Mesenchymal stem cell (in vitro differentiated cells and primary cell): ENCODE measurements around the gene KLHL40.
"Not testable (repeated sequence)": the region's sequence is repeated elsewhere in the genome, so short reads cannot be mapped to it uniquely, and the experiment has no call there.

ENCODE experiments used
- DNase-seq: peaks from one replicate; pipeline ENCODE4 v3.0.0-alpha.2; 2013
- H2AFZ ChIP-seq: one replicate; pipeline ENCODE4 v1.6.1; 2013; ENCODE audit warnings: low read depth, mild to moderate bottlenecking, control low read depth, inconsistent platforms, low read length, moderate library complexity
- H2AK5ac ChIP-seq: 2 replicates; pipeline ENCODE4 v1.6.1; 2013; ENCODE audit warnings: low read length, moderate library complexity, mild to moderate bottlenecking, inconsistent platforms; ENCODE audit not compliant: severe bottlenecking
- H2BK120ac ChIP-seq: one replicate; pipeline ENCODE4 v1.6.1; 2013; ENCODE audit warnings: low read depth, mild to moderate bottlenecking, inconsistent platforms, low read length, moderate library complexity
- H2BK12ac ChIP-seq, 2 experiments: one replicate each; pipeline ENCODE4 v1.6.1; 2013; ENCODE audit warnings: inconsistent platforms in 2 of 2, low read length in 2 of 2, mild to moderate bottlenecking in 2 of 2, moderate library complexity in 2 of 2, control low read depth in 1 of 2
- H2BK15ac ChIP-seq: one replicate; pipeline ENCODE4 v1.6.1; 2013; ENCODE audit warnings: mild to moderate bottlenecking, low read depth, inconsistent platforms; ENCODE audit not compliant: poor library complexity, severe bottlenecking
- H2BK5ac ChIP-seq: 2 replicates; pipeline ENCODE4 v1.6.1; 2013; ENCODE audit warnings: low read depth, mild to moderate bottlenecking, low read length, control low read depth, inconsistent platforms; ENCODE audit not compliant: poor library complexity, severe bottlenecking
- H3K14ac ChIP-seq, 2 experiments: one replicate each; pipeline ENCODE4 v1.6.1; 2013; ENCODE audit warnings: inconsistent platforms in 2 of 2, low read length in 2 of 2, control low read depth in 1 of 2, mild to moderate bottlenecking in 1 of 2, moderate library complexity in 1 of 2
- H3K18ac ChIP-seq, 2 experiments: one replicate each; pipeline ENCODE4 v1.6.1; 2013; ENCODE audit warnings: inconsistent platforms in 2 of 2, low read length in 2 of 2, control low read depth in 1 of 2, low read depth in 1 of 2, mild to moderate bottlenecking in 1 of 2
- H3K23ac ChIP-seq, 2 experiments: one replicate each; pipeline ENCODE4 v1.6.1; 2013; ENCODE audit warnings: inconsistent platforms in 2 of 2, low read length in 2 of 2, mild to moderate bottlenecking in 2 of 2, moderate library complexity in 2 of 2, control low read depth in 1 of 2
- H3K27ac ChIP-seq: 2 replicates; pipeline ENCODE4 v1.5.1; 2013; ENCODE audit warnings: mild to moderate bottlenecking, moderate library complexity, low read length, control low read depth, inconsistent platforms; ENCODE audit not compliant: poor library complexity, severe bottlenecking
- H3K27me3 ChIP-seq, 2 experiments: 2 replicates each; pipeline versions ENCODE4 v1.6.1 to v1.7.0; 2013; ENCODE audit warnings: low read length in 2 of 2, mild to moderate bottlenecking in 2 of 2, moderate library complexity in 2 of 2, control low read depth in 1 of 2, inconsistent platforms in 1 of 2; ENCODE audit not compliant: control insufficient read depth in 1 of 2, insufficient read depth in 1 of 2
- H3K36me3 ChIP-seq, 2 experiments: 2 replicates each; pipeline versions ENCODE4 v1.6.1 to v1.7.0; 2013; ENCODE audit warnings: low read length in 2 of 2, control low read depth in 1 of 2, inconsistent platforms in 1 of 2, low read depth in 1 of 2, mild to moderate bottlenecking in 1 of 2; ENCODE audit not compliant: insufficient read depth in 2 of 2, control insufficient read depth in 1 of 2
- H3K4ac ChIP-seq, 2 experiments: one replicate each; pipeline ENCODE4 v1.6.1; 2013; ENCODE audit warnings: inconsistent platforms in 2 of 2, low read length in 2 of 2, mild to moderate bottlenecking in 2 of 2, moderate library complexity in 2 of 2, control low read depth in 1 of 2, low read depth in 1 of 2
- H3K4me1 ChIP-seq: 2 replicates; pipeline ENCODE4 v1.6.1; 2013; ENCODE audit warnings: low read depth, low read length, control low read depth; ENCODE audit not compliant: control insufficient read depth, insufficient read depth
- H3K4me2 ChIP-seq: 2 replicates; pipeline ENCODE4 v1.6.1; 2013; ENCODE audit warnings: low read length, mild to moderate bottlenecking, inconsistent platforms; ENCODE audit not compliant: poor library complexity, severe bottlenecking
- H3K4me3 ChIP-seq, 2 experiments: 2 replicates each; pipeline versions ENCODE4 v1.5.1 to v1.7.0; 2013; ENCODE audit warnings: low read length in 2 of 2, mild to moderate bottlenecking in 2 of 2, control low read depth in 1 of 2, low read depth in 1 of 2; ENCODE audit not compliant: insufficient read depth in 1 of 2
- H3K79me1 ChIP-seq: replicated peaks from 2 replicates; pipeline ENCODE4 v1.6.1; 2013; ENCODE audit warnings: mild to moderate bottlenecking, control low read depth, low read length, inconsistent platforms; ENCODE audit not compliant: poor library complexity, severe bottlenecking
- H3K9ac ChIP-seq: 2 replicates; pipeline ENCODE4 v1.7.0; 2013; ENCODE audit warnings: mild to moderate bottlenecking, low read length, moderate library complexity
- H3K9me3 ChIP-seq: 2 replicates; pipeline ENCODE4 v1.7.0; 2013; ENCODE audit warnings: mild to moderate bottlenecking, low read length; ENCODE audit not compliant: control insufficient read depth
- H4K8ac ChIP-seq: one replicate; pipeline ENCODE4 v1.6.1; 2013; ENCODE audit warnings: inconsistent platforms, mild to moderate bottlenecking, low read length, moderate library complexity
- H4K91ac ChIP-seq: one replicate; pipeline ENCODE4 v1.6.1; 2013; ENCODE audit warnings: mild to moderate bottlenecking, low read length, inconsistent platforms
- WGBS: methylation state at CpG from one replicate; pipeline ENCODE4 v1.1.7; 2013; ENCODE audit warnings: mixed read lengths; 5-methylcytosine and 5-hydroxymethylcytosine counted together

Gene KLHL40

GRCh38 chr3:42721690-42722089, 36.4 kb downstream of the KLHL40 start:
- WGBS = 37% methylated on average over 1 of the region's 1 CpG
- H3K4me3 ChIP-seq = no peak overlapping the region
- H3K9me3 ChIP-seq = no peaks in the 10 kb centered on the region

GRCh38 chr3:42722442-42722841, 37.1 kb downstream of the KLHL40 start:
- H2AFZ ChIP-seq, H2BK12ac ChIP-seq, H3K23ac ChIP-seq, H3K4ac ChIP-seq, H3K79me1 ChIP-seq, H3K14ac ChIP-seq, H3K4me3 ChIP-seq, H2BK5ac ChIP-seq, H3K27ac ChIP-seq, H3K36me3 ChIP-seq, H4K8ac ChIP-seq, H2BK120ac ChIP-seq, DNase-seq, H3K18ac ChIP-seq, H2BK15ac ChIP-seq, H3K4me2 ChIP-seq, H3K9ac ChIP-seq, H2AK5ac ChIP-seq, H4K91ac ChIP-seq, H3K9me3 ChIP-seq, H3K4me1 ChIP-seq: not testable (repeated sequence)
- H3K27me3 ChIP-seq = peaks cover 0 to 13% of the 10 kb centered on the region in 2 experiments
- WGBS = 83% methylated on average over 3 of the region's 3 CpGs

More at GRCh38 chr3:42721690-42722089, 36.4 kb downstream of the KLHL40 start:
- Histone ChIP-seq H3K18ac (no peak overlapping the region), H3K23ac (no peak overlapping the region), H3K4me2 (no peak overlapping the region), H2BK12ac (no peak overlapping the region), H2AFZ (no peak overlapping the region), H3K79me1 (no peaks in the 10 kb centered on the region), H3K4ac (no peak overlapping the region), H4K8ac (no peak overlapping the region), H2BK5ac (no peak overlapping the region), H3K9ac (no peak overlapping the region), H3K36me3 (no peaks in the 10 kb centered on the region), H2AK5ac (no peak overlapping the region), H3K27me3 (peaks cover 0 to 13% of the 10 kb centered on the region in 2 experiments), H2BK15ac (no peak overlapping the region), H4K91ac (no peak overlapping the region), H3K14ac (no peak overlapping the region), H3K4me1 (no peaks in the 10 kb centered on the region), H3K27ac (no peak overlapping the region), H2BK120ac (no peak overlapping the region)
- DNase-seq = no peak

GRCh38 chr3:42723219-42723618, 37.9 kb downstream of the KLHL40 start:
- no peak overlapping the region for H4K8ac ChIP-seq
- H3K79me1 ChIP-seq = no peaks in the 10 kb centered on the region
- H2BK5ac ChIP-seq = no peak overlapping the region
- no peak for DNase-seq
- H3K4me3 ChIP-seq = no peak overlapping the region
- H4K91ac ChIP-seq = no peak overlapping the region
- H2BK12ac ChIP-seq = no peak overlapping the region
- H3K4me2 ChIP-seq = no peak overlapping the region
- no peak overlapping the region for H3K27ac ChIP-seq
- no peak overlapping the region for H2BK15ac ChIP-seq
- no peak overlapping the region for H3K4ac ChIP-seq
- H2AFZ ChIP-seq = no peak overlapping the region
- peak overlapping the region; percentile 27 for H2BK120ac ChIP-seq
- no peaks in the 10 kb centered on the region for H3K36me3 ChIP-seq
- no peak overlapping the region for H3K18ac ChIP-seq
- H3K4me1 ChIP-seq = no peaks in the 10 kb centered on the region
- no peak overlapping the region for H2AK5ac ChIP-seq
- peaks cover 0 to 16% of the 10 kb centered on the region in 2 experiments for H3K27me3 ChIP-seq
- WGBS = 100% methylated on average over 2 of the region's 2 CpGs
- H3K23ac ChIP-seq = no peak overlapping the region
- H3K9me3 ChIP-seq = no peaks in the 10 kb centered on the region
- H3K14ac ChIP-seq = no peak overlapping the region
- no peak overlapping the region for H3K9ac ChIP-seq

GRCh38 chr3:42725454-42725853, 40.1 kb downstream of the KLHL40 start:
- no peak overlapping the region for H3K9ac ChIP-seq
- H3K4me3 ChIP-seq = no peak overlapping the region
- H2BK5ac ChIP-seq = no peak overlapping the region
- 85% methylated on average over 2 of the region's 2 CpGs for WGBS
- no peaks in the 10 kb centered on the region for H3K36me3 ChIP-seq
- H3K23ac ChIP-seq = no peak overlapping the region
- H2BK120ac ChIP-seq = no peak overlapping the region
- H3K9me3 ChIP-seq = peaks cover 3% of the 10 kb centered on the region
- no peak overlapping the region for H2AK5ac ChIP-seq
- no peaks in the 10 kb centered on the region for H3K79me1 ChIP-seq
- H2BK12ac ChIP-seq = no peak overlapping the region
- no peak for DNase-seq
- peaks cover 0 to 18% of the 10 kb centered on the region in 2 experiments for H3K27me3 ChIP-seq
- no peak overlapping the region for H2BK15ac ChIP-seq
- H3K4ac ChIP-seq = no peak overlapping the region
- H3K4me1 ChIP-seq = no peaks in the 10 kb centered on the region
- no peak overlapping the region for H3K27ac ChIP-seq
- no peak overlapping the region for H3K4me2 ChIP-seq
- no peak overlapping the region for H3K18ac ChIP-seq
- no peak overlapping the region for H4K91ac ChIP-seq
- H2AFZ ChIP-seq = no peak overlapping the region
- no peak overlapping the region for H3K14ac ChIP-seq
- no peak overlapping the region for H4K8ac ChIP-seq
